C4-2B (cell line): Measurements from ENCODE around the gene ACVRL1.

Source experiments
- H3K27ac ChIP-seq: fragments of 450-650 bp; 2 replicates; pipeline ENCODE4 v1.5.1; 2017
- CTCF ChIP-seq: fragments of 450-650 bp; conservative IDR thresholded peaks from 2 replicates; pipeline ENCODE4 v1.5.1; 2017; ENCODE audit warnings: mild to moderate bottlenecking
- ZFX ChIP-seq: fragments of 450-650 bp; IDR thresholded peaks from 2 replicates; pipeline ENCODE4 v1.6.1; 2017

ACVRL1 gene

DNA sequence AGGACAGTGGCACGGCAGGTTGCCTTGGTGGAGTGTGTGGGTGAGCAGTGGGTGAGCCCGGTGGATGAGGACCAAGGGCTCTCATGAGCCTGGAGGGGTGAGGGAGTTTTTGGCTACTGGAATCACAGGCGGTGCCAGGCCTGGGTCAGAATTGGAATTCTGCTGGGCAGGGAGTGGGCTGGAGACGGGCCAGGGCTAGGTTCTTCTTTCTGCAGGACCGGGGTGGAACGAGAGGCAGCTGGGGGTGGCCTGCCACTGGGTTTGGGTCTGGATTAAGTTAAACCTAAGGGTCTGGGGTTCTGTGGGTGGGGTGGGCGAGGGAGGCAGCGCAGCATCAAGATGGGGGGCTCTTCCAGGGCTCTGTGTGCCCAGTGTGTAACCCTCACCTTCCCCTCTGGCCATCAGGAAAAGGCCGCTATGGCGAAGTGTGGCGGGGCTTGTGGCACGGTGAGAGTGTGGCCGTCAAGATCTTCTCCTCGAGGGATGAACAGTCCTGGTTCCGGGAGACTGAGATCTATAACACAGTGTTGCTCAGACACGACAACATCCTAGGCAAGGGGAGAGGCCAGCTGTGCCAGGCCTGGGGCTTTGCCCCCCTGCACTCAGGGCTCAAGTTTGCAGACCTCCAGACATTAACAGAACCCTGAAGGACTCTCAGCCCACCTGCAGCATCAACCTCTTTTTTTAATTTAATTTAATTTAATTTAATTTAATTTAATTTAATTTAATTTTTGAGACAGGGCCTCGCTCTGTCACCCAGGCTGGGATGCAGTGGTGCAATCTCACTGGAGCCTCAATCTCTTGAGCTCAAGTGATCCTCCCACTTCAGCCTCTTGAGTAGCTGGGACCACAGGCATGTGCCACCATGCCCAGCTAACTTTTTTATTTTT is 7.0 kb downstream of the ACVRL1 start:
- TF ChIP-seq CTCF = no peak
- no peak for TF ChIP-seq ZFX
- no peak overlapping the region for H3K27ac ChIP-seq

GRCh38 chr12:51915003-51915625 is 7.8 kb downstream of the ACVRL1 start:
- no peak overlapping the region for H3K27ac ChIP-seq
- no peak for TF ChIP-seq ZFX
- no peak for TF ChIP-seq CTCF

DNA sequence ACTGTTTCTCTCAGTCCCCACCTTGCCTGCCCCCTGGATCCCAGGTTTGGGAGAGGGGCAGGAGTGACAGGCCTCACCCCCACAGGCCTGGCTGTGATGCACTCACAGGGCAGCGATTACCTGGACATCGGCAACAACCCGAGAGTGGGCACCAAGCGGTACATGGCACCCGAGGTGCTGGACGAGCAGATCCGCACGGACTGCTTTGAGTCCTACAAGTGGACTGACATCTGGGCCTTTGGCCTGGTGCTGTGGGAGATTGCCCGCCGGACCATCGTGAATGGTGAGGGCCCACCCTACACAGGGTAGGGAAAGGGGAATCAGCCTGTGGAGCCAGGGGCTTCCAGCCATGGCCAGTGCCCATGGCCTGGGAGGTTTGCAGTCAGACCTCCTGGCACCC is 8.6 kb downstream of the ACVRL1 start:
- TF ChIP-seq CTCF = no peak
- TF ChIP-seq ZFX = no peak
- H3K27ac ChIP-seq = no peak overlapping the region

GRCh38 chr12:51917041-51917590 is 9.8 kb downstream of the ACVRL1 start:
- no peak overlapping the region for H3K27ac ChIP-seq
- TF ChIP-seq ZFX (no peak), CTCF (no peak)

DNA sequence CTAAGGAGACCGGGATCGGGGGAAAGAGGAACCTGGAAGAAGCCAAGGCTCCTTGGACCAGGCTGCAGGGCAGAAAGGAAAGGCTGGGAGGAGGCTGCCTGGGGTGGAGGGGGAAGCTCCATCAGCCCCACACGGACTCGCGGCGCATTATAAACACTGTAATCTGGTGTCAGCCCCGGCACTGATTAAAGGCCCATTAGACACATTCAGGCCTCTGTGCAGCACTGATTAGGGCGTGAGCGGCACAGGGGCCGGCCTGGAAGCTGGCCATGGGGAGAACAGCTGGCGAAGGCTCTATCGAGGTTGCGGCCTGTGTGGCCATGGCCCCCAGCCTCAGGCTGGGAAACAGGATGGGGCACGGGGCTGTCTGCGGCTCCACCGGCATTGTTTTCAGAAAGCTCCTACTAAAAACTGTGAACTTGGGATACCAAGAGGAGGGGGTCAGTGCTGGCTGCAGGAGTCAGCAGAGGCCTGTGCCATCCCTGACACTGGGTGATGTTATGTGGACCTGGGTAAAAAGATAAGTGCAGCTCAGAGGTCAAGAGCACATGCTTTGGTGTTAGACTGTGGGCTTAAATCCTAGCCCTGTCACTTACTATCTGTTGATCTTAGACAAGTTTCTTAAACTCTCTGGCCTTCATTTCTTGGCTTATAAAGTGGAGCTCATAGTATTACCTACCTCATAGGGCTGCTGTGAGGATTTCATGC is 10.6 kb downstream of the ACVRL1 start:
- H3K27ac ChIP-seq = no peak overlapping the region
- TF ChIP-seq CTCF (no peak), ZFX (no peak)

- no peak for TF ChIP-seq CTCF
- TF ChIP-seq ZFX = no peak
- H3K27ac ChIP-seq = no peak overlapping the region
Observed at GRCh38 chr12:51920046-51920445, 12.7 kb downstream of the ACVRL1 start.
